Activated gamma-delta T cell treated with anti-CD3 and anti-CD28 coated beads, Interleukin-2, amount 50 U/mL, for 16 hours (primary cell): ENCODE data around the gene MICALL1.

Source experiments
- DNase-seq: peaks from one replicate; pipeline ENCODE4 v3.0.0-alpha.2; 2020; ENCODE audit warnings: low read depth

Gene MICALL1

GRCh38 chr22:37982938-37983859, 77.1 kb downstream of the MICALL1 start:
- no peak for DNase-seq

DNA sequence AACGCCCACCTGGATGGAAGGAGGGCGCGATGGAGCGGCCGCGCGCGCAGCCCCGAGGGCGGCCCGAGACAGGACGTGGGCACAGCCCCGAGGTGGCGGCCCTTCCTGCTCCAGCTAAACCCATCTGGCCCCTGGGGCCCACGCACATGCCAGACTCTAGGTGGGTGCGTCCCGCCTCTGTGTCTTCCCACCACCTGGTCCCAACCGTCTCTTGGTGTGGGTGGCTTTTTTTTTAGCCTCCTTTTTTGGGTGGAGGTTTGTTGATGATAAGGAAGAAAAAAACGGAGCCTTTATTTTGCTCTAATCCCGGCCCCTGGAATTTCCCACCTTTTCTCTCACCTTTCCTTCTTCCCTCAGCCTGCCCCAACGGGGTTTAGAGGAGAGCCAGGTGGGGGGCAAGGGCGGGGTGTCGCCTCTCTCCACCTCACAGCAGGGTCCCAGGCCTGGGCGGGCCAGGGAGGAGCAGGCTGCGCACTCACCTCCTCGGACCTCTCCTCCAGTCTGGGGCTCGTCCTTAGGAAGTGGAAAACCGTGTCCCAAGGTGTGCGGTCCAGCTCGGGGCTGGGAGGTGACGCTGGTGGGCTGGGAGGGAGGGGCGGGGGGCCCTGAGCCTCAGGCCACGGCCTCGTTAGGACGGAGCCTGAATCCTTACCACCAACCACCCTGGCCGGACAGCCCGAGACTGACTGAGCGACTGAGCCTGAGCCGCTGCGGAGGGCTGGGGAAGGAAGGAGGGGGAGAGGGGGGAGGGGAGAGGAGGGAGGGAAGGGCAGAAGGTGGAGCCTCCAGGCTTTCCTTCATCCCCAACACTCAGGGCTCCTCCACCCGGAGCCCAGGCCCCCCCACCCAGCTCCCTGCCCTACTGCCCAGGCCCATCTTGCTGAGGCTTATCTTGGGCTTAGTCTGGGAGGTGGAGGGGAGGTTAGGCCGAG, 78.0 kb downstream of the MICALL1 start, which contains the start of gene SOX10:
Gene SOX10 (minus strand): TSS at position 696 of the 932 bp plus-strand sequence. CDS start 771 bp downstream, outside the sequence.
- no peak for DNase-seq

GRCh38 chr22:37985050-37985585, 79.0 kb downstream of the MICALL1 start:
- DNase-seq: no peak

DNA sequence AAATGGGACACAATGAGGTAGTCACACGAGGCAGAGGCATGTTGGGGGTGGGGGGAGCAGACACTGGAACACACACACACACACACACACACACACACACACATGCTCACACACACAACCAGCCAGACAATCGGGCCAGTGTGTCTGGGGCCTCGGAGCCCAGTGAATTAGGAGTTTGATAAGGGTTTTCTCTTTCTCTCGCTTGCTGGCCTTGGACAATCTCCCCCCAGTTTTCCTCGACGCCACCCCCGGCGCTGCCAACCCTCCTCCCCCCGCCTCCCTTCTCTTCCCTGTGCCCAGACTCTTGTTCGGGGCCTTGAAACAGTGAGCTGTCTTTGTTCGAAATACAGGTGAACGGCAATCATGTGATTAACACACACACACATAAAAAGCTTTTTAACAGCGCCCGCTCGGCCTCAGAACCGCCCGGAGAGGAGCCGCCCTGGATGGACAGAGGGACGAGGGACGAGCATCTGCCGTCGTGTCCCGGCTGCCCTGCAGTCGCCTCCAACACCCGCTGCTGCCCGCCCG, 79.7 kb downstream of the MICALL1 start:
- DNase-seq: no peak

DNA sequence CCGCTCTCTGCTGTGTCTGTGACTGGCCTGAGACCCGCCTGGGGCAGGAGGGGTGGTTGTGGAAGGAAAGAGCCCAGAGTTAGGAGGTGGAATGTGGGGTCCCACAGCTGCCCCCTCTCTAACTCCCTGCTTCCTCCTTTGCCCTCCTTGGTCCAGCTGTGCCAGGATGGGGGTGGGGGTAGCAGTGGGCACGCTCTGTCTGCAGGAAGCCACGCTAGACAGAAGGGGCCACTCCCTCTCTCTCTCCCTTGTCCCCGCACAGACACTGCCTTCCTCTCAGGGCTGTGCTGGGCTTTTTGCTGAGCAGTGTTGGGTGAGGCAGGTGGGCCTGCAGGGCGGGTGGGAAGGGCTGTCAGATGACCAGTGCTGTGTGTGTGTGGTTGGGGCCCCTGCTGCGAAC, 80.3 kb downstream of the MICALL1 start:
- DNase-seq: no peak

- DNase-seq: no peak
Observed at GRCh38 chr22:37989146-37990045, 83.3 kb downstream of the MICALL1 start.

GRCh38 chr22:37990301-37990700, 84.2 kb downstream of the MICALL1 start:
- no peak for DNase-seq

DNA sequence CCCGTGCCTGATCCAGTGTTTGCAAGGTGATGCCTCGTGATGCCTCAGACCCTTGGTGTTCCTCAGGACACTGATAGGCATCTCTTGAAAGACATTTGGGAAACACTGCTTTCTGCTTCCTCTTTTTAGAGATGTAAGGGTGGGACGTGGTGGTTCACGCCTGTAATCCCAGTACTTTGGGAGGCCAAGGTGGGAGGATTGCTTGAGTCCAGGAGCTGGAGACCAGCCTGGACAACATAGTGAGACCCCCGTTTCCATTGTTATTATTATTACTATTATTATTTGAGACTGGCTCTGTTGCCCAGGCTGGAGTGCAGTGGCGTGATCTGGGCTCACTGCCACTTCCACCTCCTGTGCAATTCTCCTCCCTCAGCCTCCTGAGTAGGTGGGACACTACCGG, 84.8 kb downstream of the MICALL1 start:
- DNase-seq: no peak

DNA sequence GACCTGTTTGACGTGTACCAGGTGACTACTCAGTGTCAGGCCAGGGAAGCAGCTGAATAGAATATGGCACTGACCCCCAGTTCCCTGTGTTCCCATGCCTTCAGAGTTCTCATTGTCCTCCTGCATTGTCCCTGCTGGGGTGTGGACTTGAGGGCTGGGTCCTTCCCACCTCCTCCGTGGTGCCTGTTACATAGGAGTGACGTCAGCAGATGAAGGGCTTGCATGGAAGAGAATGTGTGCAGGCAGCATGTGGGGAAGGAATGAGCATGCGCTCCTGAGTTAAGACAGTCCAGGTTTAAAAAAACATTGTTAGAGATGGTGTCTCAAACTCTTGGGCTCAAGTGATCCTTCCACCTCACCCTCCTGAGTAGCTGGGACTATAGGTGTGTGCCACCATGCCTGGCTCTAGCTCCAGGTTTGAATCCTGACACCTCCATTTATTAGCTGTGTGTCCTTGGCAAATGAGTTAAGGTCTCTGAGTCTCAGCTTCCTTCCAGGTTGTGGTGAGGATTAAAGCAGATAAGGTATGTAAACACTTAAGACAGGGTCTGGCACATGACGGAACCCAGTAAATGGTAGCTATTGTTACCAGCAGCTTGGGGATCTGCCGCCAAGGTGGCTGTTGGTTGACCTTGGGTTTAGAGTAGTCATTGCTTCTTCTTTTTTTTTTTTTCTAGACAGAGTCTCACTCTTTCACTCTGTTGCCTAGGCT, 85.8 kb downstream of the MICALL1 start:
- DNase-seq: no peak
